Parathyroid adenoma (tissue), 2 donors: Measurements from ENCODE around the gene HSPH1.

Experiments
- H2AFZ ChIP-seq: fragments of 300-600 bp; sonication (generic); one replicate; pipeline ENCODE4 v1.7.0; 2017; ENCODE audit warnings: antibody characterized with exemption, mild to moderate bottlenecking
- H3K27ac ChIP-seq: fragments of 300-600 bp; sonication (generic); one replicate; pipeline ENCODE4 v1.7.0; 2017
- H3K27me3 ChIP-seq: fragments of 300-600 bp; sonication (generic); one replicate; pipeline ENCODE4 v1.7.0; 2017; ENCODE audit warnings: low read length; ENCODE audit not compliant: control insufficient read depth, insufficient read depth
- H3K36me3 ChIP-seq: fragments of 300-600 bp; sonication (generic); one replicate; pipeline ENCODE4 v1.7.0; 2017; ENCODE audit warnings: low read length; ENCODE audit not compliant: control insufficient read depth, insufficient read depth
- H3K4me1 ChIP-seq: fragments of 300-600 bp; sonication (generic); one replicate; pipeline ENCODE4 v1.7.0; 2017; ENCODE audit warnings: control low read depth
- H3K4me2 ChIP-seq: fragments of 300-600 bp; sonication (generic); one replicate; pipeline ENCODE4 v1.7.0; 2017; ENCODE audit warnings: low read length
- H3K4me3 ChIP-seq: fragments of 300-600 bp; sonication (generic); one replicate; pipeline ENCODE4 v1.7.0; 2017; ENCODE audit warnings: low read depth, low read length
- H3K79me2 ChIP-seq: fragments of 300-600 bp; sonication (generic); one replicate; pipeline ENCODE4 v1.7.0; 2017; ENCODE audit warnings: control low read depth
- H3K9ac ChIP-seq: fragments of 300-600 bp; sonication (generic); one replicate; pipeline ENCODE4 v1.7.0; 2017; ENCODE audit warnings: mild to moderate bottlenecking
- H3K9me3 ChIP-seq: fragments of 300-600 bp; sonication (generic); one replicate; pipeline ENCODE4 v1.7.0; 2017; ENCODE audit warnings: low read length; ENCODE audit not compliant: control insufficient read depth
- TF ChIP-seq, protein P1 (sequence below): fragments of 300-600 bp; sonication (generic); IDR thresholded peaks from one replicate; pipeline ENCODE4 v1.7.0; 2017; ENCODE audit warnings: antibody characterized with exemption, mild to moderate bottlenecking
- donor health status: primary hyperparathyroidism.

Gene HSPH1

DNA sequence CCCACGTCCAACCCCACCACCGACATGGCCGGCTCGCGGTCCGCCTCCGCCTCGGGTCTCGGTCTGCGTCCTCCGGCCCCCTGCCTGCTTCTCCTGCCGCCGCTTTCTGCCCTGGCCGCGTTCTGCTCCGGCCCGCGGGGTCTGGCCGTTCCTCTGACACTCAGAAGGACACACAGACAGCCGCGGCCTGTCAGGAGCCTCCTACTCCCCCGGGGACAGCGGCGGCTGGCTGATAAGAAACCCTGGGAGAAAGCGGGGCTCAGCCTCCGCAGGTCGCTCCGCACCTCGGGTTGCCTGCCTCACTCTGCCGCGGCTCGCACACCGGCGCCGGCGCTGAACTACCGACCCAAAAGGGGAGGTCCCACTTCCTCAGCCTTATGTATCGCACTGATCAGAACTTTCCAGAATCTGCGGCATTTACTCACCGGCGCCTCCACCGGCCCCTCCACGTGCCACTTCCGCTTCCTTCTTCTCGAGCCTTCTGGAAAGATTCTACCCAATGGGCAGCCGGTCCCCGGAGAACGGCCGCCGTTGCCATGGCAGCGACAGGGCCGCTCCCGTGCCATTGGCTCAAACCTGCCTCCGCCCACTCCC, at the start of gene HSPH1:
Gene HSPH1, minus strand, starts transcription at position 348 of the 594 bp plus-strand sequence. Its CDS starts 322 bp downstream, at position 26.
- Histone ChIP-seq H3K4me3 (peak within 1 kb of the TSS; percentile 96), H3K79me2 (peaks cover 12% of the 10 kb centered on the region)

DNA sequence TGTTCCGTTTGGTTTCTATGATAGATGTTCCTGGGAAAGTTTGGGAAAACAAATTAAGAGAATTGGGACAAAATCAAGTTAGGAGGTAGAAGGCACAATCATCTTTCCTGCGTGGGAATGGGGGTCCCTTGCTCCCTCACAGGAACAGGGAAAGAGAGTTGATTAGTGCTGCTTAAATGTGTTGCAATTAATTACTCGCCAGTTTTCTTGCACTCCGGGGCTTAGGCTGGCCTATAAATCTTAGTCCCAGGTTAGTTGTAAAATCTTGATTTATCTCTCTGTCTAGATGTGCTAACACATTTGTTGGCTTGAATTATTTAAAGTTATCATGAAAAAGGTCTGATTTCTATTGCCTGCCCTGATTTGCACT, 48.1 kb upstream of the HSPH1 start:
- Histone ChIP-seq H3K4me1 (no peaks in the 10 kb centered on the region), H3K36me3 (no peaks in the 10 kb centered on the region), H3K4me3 (no peak overlapping the region), H3K4me2 (no peak overlapping the region), H3K9ac (no peak overlapping the region), H3K27me3 (no peaks in the 10 kb centered on the region), H2AFZ (no peak overlapping the region), H3K9me3 (no peaks in the 10 kb centered on the region), H3K27ac (no peak overlapping the region), H3K79me2 (no peaks in the 10 kb centered on the region)
- TF ChIP-seq, protein P1, sequence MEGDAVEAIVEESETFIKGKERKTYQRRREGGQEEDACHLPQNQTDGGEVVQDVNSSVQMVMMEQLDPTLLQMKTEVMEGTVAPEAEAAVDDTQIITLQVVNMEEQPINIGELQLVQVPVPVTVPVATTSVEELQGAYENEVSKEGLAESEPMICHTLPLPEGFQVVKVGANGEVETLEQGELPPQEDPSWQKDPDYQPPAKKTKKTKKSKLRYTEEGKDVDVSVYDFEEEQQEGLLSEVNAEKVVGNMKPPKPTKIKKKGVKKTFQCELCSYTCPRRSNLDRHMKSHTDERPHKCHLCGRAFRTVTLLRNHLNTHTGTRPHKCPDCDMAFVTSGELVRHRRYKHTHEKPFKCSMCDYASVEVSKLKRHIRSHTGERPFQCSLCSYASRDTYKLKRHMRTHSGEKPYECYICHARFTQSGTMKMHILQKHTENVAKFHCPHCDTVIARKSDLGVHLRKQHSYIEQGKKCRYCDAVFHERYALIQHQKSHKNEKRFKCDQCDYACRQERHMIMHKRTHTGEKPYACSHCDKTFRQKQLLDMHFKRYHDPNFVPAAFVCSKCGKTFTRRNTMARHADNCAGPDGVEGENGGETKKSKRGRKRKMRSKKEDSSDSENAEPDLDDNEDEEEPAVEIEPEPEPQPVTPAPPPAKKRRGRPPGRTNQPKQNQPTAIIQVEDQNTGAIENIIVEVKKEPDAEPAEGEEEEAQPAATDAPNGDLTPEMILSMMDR: no peak

More for the DNA sequence above, at the start of gene HSPH1:
- no peaks in the 10 kb centered on the region for H3K36me3 ChIP-seq
- H3K4me2 ChIP-seq: peak within 1 kb of the TSS; percentile 94
- H2AFZ ChIP-seq: peak within 1 kb of the TSS; percentile 90
- H3K9ac ChIP-seq: peak within 1 kb of the TSS; percentile 67
- no peaks in the 10 kb centered on the region for H3K4me1 ChIP-seq
- H3K9me3 ChIP-seq: no peaks in the 10 kb centered on the region
- TF ChIP-seq, protein P1: peak; percentile 8
- peak within 1 kb of the TSS; percentile 89 for H3K27ac ChIP-seq
- H3K27me3 ChIP-seq: no peaks in the 10 kb centered on the region

DNA sequence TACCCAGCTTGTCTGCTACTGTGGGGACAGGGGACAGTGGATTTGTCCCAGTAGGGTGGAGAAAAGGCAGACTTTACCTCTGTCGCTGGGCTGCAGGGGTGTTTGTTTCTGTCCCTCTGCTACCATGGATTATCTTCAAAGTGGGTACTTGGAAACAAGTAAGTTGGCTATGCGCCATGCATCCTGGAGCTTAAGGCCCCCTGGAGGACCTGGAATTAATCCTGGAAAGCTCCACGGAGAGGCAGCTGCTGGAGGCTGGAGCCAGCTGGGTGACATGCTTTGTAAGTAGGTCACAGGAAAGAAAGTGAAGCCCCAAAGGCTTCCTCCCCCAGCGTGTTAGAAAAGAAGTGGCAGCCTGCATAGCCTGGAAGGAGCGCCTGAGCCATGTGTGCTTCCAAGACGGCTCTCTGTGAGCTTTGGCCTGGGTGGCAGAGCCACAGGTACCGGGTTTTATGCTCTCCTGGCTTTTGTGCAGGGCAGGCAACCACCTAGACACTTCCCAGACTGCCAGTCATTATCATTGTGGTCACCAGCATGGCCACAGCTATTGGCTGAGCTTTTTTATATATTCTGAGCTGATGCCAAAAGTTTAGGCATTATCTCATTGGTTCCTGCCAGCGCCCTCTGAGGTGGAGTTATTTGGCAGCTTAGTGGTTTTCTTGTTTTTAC, 47.6 kb upstream of the HSPH1 start:
- no peak overlapping the region for H3K9ac ChIP-seq
- H3K4me3 ChIP-seq: no peak overlapping the region
- TF ChIP-seq, protein P1: no peak
- H3K4me1 ChIP-seq: no peaks in the 10 kb centered on the region
- H3K4me2 ChIP-seq: no peak overlapping the region
- H3K36me3 ChIP-seq: no peaks in the 10 kb centered on the region
- H2AFZ ChIP-seq: no peak overlapping the region
- no peaks in the 10 kb centered on the region for H3K9me3 ChIP-seq
- H3K27ac ChIP-seq: no peak overlapping the region
- H3K27me3 ChIP-seq: no peaks in the 10 kb centered on the region
- H3K79me2 ChIP-seq: peaks cover under 1% of the 10 kb centered on the region

- no peak overlapping the region for H3K27ac ChIP-seq
Observed at GRCh38 chr13:31208559-31209122, 46.9 kb upstream of the HSPH1 start.

More at GRCh38 chr13:31208559-31209122, 46.9 kb upstream of the HSPH1 start:
- Histone ChIP-seq H3K4me2 (no peak overlapping the region), H3K79me2 (peaks cover 2% of the 10 kb centered on the region), H3K9me3 (no peaks in the 10 kb centered on the region), H2AFZ (no peak overlapping the region), H3K27me3 (no peaks in the 10 kb centered on the region), H3K4me3 (no peak overlapping the region), H3K9ac (no peak overlapping the region), H3K4me1 (no peaks in the 10 kb centered on the region), H3K36me3 (no peaks in the 10 kb centered on the region)
- TF ChIP-seq, protein P1: no peak
